ENCODE data around the gene PRPF40A.

Gene PRPF40A

GRCh38 chr2:152648336-152648735 is 68.9 kb downstream of the PRPF40A start:
- no peak for DNase-seq

DNA sequence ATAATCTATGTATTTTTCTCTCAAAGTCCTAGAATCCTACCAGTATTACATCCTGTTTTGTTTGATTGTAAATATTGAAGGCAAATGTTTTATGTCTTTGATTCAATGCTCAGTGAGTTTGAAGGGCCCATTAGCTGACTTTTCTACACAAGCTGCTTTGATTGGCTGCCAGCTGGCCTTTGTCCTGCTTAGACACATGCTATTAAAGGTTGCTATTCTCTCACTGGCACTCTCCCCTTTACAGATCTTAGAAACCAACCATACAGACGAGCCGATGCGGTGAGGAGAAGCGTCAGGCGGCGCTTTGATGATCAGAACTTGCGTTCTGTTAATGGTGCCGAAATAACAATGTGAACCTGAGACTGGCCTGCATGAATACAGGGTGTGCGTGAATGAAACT is 69.7 kb downstream of the PRPF40A start:
- peak; percentile 28 to 73 for DNase-seq

DNA sequence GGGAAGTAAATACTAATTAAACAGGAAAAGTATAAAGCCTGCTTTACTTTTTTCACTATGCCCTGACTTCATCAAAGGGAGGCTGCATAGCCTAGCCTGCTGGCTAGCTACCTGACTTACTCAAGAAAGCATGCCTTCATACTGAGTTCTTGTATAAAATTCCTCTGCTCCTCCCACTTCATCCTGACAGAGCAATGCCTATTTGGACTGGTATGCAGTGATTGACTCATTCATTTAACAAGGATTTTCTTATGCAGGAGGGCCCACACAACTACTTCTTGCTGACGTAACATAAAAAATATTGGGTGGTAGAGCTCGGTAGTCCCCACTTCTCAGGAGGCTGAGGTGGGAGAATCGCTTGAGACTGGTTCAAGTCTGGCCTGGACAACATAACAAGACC is 70.5 kb downstream of the PRPF40A start:
- DNase-seq, result no peak

DNA sequence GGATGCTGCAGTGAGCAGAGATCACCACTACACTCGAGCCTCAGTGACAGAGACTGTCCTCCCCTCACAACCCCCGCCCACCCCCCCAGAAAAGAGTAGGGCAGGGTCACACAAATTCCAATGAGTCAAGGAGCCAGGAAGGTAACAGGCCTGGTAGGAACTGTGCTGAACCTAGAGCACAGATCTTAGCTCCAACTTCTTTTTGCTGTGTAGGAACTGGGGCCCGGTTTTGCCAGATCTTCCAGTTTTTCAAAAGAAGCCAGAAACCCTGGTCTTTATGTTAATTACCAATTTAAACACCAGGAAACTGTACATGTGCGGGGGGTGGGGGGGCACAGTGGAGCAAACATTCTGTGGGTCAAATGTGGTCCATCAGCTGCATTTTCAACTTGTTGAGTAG is 71.0 kb downstream of the PRPF40A start:
- DNase-seq, result no peak

DNA sequence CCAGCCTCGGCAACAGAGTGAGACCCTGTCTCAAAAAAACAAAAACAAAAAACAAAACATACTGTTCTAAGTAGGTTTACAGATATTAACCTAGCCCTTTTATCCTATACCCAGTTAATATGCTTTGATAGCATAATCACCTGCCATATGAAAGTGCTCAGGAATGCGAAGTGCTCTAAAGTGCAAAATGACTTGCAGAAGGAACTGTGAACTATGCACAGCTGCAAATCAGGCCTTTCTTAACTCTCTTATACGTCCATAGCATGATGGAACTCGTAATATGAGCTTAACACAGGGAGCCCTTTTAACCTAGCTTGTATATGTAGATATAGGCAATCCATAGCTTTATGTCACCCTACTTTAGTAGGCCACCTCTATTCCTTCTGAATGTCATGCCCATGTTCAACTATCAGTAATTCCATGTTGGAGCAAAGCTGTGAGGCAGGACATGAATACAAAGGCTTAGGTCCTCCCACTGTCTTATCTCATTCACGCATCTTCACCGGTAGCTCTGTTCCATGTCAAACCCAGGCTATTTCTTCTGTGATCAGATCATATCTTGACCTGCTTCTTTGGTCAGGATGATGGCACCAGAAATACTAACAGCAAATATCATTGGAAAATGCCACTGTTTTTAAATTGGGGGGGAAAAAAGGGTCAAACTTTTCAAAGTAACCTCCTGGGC is 72.9 kb downstream of the PRPF40A start:
- no peak for DNase-seq

- DNase-seq, result no peak
Measured at GRCh38 chr2:152638590-152638989, 78.7 kb downstream of the PRPF40A start.

GRCh38 chr2:152638056-152638455 is 79.2 kb downstream of the PRPF40A start:
- DNase-seq, result no peak

DNA sequence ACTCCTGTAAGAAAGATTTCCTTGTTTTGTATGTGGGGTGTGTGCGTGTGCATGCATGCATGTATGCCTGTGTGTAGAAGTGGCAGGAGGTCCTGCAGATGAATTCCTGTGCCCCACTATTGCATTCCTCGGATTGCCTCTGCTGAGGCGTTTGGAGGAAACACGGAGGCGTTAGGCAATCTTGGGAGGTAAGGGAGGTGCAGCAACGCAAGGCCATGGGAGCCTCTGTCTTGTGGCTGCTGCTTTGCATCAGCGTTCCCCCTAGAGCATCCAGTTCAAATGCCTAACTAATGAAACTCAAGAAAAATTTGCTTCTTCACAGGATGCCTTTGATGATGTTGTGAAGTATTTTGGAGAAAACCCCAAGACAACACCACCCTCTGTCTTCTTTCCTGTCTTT is 80.0 kb downstream of the PRPF40A start:
- DNase-seq, result no peak

- DNase-seq, result peak; percentile 28 to 66
Measured at GRCh38 chr2:152635635-152636298, 81.5 kb downstream of the PRPF40A start.

GRCh38 chr2:152632736-152633135 is 84.5 kb downstream of the PRPF40A start:
- no peak for DNase-seq

- no peak for DNase-seq
Measured at GRCh38 chr2:152630466-152630865, 86.8 kb downstream of the PRPF40A start.

GRCh38 chr2:152629202-152629601 is 88.1 kb downstream of the PRPF40A start:
- no peak for DNase-seq

DNA sequence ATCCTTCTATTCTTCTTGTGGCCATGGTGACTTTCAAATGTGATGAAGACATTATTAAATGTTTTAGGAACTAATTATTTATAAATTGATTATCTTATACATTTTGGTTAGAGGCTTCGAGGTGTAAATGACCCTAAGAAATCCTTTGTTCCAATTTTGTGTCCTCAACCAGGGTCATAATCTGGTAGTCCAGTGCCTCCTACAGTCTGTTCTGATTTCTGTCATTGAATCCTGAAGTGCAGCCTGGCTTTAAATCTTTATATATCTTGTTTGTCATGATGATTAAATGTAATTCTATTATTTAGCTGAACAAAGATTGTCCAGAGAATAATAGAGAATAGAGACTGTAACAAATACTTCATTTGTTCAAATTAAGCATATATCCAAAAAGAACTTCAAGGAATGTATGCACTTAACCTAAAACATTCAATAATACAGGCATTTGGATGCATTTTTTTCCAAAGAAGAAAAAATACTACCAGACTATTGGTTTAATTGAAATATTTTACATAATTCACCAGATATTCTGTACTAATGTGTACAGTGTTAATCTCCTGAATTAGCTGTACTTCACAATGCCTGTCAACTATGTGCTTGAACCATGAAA is 89.8 kb downstream of the PRPF40A start:
- DNase-seq, result peak in 1 of 2 experiments; percentile 20

GRCh38 chr2:152626911-152627339 is 90.3 kb downstream of the PRPF40A start:
- DNase-seq, result no peak

GRCh38 chr2:152624805-152625204 is 92.5 kb downstream of the PRPF40A start:
- no peak for DNase-seq

- no peak for DNase-seq
Measured at GRCh38 chr2:152623775-152624174, 93.5 kb downstream of the PRPF40A start.

DNA sequence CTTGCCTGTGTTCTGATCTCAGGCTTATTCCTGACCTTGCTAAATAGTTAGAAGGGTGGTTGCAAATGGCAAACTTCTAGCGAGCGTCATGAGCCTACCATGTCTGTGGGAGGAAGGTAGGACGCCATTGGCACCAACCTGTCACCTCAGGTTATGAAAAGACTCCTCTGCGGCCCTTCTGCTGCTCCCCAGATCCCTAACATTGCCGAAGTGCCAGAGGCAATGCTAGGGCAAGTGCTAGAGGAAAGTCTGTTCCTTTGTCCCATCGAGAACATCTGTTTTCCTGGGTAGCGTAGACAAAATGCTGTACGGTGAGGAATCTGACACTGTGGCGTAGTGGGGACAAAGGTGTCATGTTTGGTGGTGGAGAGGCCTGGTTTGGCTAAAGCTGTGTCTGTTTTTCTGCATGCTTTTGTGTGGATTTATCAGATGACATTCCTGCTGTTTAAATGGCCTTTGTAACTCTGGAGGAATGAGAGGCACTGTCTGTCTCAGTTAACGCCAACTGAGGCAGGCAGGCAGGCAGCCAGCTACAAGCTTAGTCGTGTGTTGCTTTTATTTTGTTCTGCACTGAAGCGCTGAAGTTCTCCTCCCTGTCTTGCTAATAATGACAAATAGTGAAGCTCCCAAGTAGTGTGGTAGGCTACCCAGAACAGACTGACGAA is 94.1 kb downstream of the PRPF40A start:
- no peak for DNase-seq

GRCh38 chr2:152622219-152622618 is 95.0 kb downstream of the PRPF40A start:
- DNase-seq, result peak in 1 of 2 experiments; percentile 46

DNA sequence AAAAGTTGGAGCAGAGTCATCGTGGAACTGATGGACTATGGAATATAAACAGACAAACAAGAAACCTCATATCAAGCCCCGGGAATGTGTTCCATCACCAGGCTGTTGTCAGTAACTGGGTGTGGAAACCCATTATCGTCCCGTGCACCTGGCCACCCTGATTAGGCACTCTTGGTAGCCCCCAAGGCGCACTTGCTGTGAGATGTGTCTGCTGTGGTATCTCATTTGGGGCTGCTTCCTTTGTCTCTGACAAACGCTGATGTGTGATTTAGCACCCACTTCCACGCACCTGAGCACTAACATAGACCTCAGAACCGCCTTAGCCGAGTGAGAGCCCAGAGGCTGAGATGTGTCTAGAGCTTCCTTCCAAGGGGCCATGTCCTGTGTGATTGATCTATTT is 96.3 kb downstream of the PRPF40A start:
- no peak for DNase-seq

- DNase-seq, result peak in 1 of 2 experiments; percentile 76
Measured at GRCh38 chr2:152620208-152620607, 97.1 kb downstream of the PRPF40A start.

DNA sequence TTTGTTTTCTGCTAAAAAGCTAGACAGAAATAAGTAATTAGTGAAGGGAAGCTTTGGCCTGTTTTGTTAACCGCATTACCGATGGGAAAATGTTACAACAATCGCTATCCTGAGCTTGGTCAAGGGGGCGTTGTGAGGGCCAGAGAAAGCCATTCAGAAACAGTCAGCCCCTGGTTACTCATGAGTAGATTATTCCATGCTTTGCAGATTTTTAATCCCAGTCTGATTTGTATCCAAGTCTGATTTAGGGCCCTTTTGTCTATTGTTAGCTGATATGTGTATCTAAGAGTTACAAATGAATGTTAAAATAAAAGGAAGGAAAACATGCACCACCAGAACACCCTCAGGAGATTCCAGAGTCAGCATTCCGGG is 99.1 kb downstream of the PRPF40A start:
- DNase-seq, result no peak

DNA sequence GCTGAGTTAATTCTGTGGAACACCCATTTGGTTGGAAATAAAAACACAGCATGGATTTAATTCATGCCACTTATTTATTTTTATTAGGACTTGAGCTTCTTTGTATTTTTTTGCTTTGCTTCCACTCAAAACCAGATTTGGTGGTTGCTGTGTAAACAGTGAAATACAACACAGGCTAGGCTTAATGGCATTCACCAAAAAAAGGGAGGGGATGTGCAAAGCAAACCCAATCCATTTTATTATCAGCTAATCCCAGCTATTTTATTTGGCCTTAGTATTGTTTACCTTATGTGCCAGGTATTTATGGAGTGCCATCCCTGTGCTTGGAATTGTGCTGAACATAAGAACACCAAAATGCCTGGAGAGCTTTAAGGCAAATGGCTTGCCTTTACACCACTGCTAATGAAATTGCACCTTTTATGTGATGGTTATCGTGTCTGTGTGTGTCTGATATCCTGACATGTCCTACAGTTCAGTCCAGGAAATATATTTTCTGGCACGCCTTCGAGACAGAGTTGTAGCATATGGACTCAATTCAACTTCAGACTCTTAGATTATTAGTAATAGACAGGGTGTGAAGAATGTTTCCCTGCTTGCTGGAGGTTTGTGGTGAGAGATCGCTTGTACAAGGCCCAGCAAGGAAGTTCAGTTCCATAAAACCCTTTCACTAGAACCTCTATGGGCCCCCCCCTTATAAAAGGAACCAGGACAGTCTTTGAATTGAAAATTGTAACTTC is 99.6 kb downstream of the PRPF40A start:
- DNase-seq, result no peak

DNA sequence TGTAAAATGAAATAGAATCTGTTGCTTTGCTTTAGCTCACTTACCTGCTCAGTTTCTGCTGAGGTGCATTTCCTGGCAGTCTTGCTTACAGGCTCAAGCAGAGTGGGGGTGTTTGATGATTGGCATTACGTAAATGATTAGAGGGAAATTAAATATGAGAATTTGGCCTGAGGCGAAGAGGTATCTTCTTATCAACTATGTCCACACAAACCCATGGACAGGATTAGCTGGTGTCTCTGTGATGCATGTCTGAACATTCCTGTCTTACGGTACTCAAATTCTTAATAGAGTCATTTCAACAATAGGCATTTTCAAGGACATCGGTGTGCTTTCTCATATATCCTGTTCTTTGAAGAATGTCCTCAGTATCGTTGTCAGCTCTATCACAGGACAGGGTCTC is 102.1 kb downstream of the PRPF40A start:
- DNase-seq, result no peak

Data from NCI-H446 (cell line).